RWPE2 (cell line): ENCODE results near the gene ZDHHC8.

Source experiments
- ATAC-seq: fragments of 200-7000 bp; cut with Tn5 transposase; 3 replicates; pipeline ENCODE4 v1.9.1; 2021; ENCODE audit warnings: low read depth
- DNase-seq: peaks from one replicate; pipeline ENCODE4 v3.0.0-alpha.2; 2020; ENCODE audit warnings: low spot score
- H3K27ac ChIP-seq: fragments of 450-650 bp; 2 replicates; pipeline ENCODE4 v1.5.1; 2017; ENCODE audit warnings: mild to moderate bottlenecking; ENCODE audit not compliant: poor library complexity, severe bottlenecking
- H3K27me3 ChIP-seq: fragments of 250-450 bp; sonication (Bioruptor Pico); 2 replicates; pipeline ENCODE4 v1.5.1; 2021; ENCODE audit warnings: mild to moderate bottlenecking, moderate library complexity; ENCODE audit not compliant: insufficient read depth, poor library complexity, severe bottlenecking
- H3K36me3 ChIP-seq: fragments of 250-450 bp; sonication (Bioruptor Pico); 2 replicates; pipeline ENCODE4 v1.5.1; 2020; ENCODE audit warnings: low read depth, mild to moderate bottlenecking, moderate library complexity
- H3K4me1 ChIP-seq: fragments of 250-450 bp; sonication (Bioruptor Pico); 2 replicates; pipeline ENCODE4 v1.5.1; 2021; ENCODE audit warnings: mild to moderate bottlenecking, moderate library complexity; ENCODE audit not compliant: insufficient read depth, poor library complexity, severe bottlenecking
- H3K4me3 ChIP-seq: fragments of 250-450 bp; sonication (Bioruptor Pico); 2 replicates; pipeline ENCODE4 v1.5.1; 2021; ENCODE audit warnings: mild to moderate bottlenecking, moderate library complexity; ENCODE audit not compliant: severe bottlenecking
- H3K9me3 ChIP-seq: fragments of 250-450 bp; sonication (Bioruptor Pico); 2 replicates; pipeline ENCODE4 v1.5.1; 2021; ENCODE audit warnings: mild to moderate bottlenecking, moderate library complexity; ENCODE audit not compliant: severe bottlenecking
- CTCF ChIP-seq: fragments of 450-650 bp; IDR thresholded peaks from one replicate; pipeline ENCODE4 v1.5.1; 2017; ENCODE audit warnings: mild to moderate bottlenecking, moderate library complexity; ENCODE audit not compliant: poor library complexity, severe bottlenecking

Gene ZDHHC8

GRCh38 chr22:20160041-20160440 is 28.4 kb downstream of the ZDHHC8 start:
- Histone ChIP-seq H3K36me3 (no peaks in the 10 kb centered on the region), H3K9me3 (no peaks in the 10 kb centered on the region), H3K27ac (no peak overlapping the region), H3K27me3 (no peaks in the 10 kb centered on the region), H3K4me3 (no peak overlapping the region), H3K4me1 (no peaks in the 10 kb centered on the region)
- ATAC-seq = no peak
- no peak for DNase-seq
- TF ChIP-seq CTCF = no peak

GRCh38 chr22:20164863-20165262 is 33.3 kb downstream of the ZDHHC8 start:
- no peak for TF ChIP-seq CTCF
- Histone ChIP-seq H3K4me1 (no peaks in the 10 kb centered on the region), H3K36me3 (no peaks in the 10 kb centered on the region), H3K27me3 (no peaks in the 10 kb centered on the region), H3K4me3 (no peak overlapping the region), H3K27ac (no peak overlapping the region), H3K9me3 (peaks cover 3% of the 10 kb centered on the region)
- DNase-seq (no peak), ATAC-seq (no peak; the same call in 2 of the 3 replicates)

GRCh38 chr22:20165421-20165820 is 33.8 kb downstream of the ZDHHC8 start:
- H3K9me3 ChIP-seq = peaks cover 3% of the 10 kb centered on the region
- no peaks in the 10 kb centered on the region for H3K27me3 ChIP-seq
- H3K27ac ChIP-seq = no peak overlapping the region
- H3K4me1 ChIP-seq = no peaks in the 10 kb centered on the region
- no peak for DNase-seq
- H3K4me3 ChIP-seq = no peak overlapping the region
- TF ChIP-seq CTCF = no peak
- no peaks in the 10 kb centered on the region for H3K36me3 ChIP-seq
- ATAC-seq = no peak

GRCh38 chr22:20165913-20166312 is 34.3 kb downstream of the ZDHHC8 start:
- ATAC-seq (no peak), DNase-seq (no peak)
- no peak overlapping the region for H3K27ac ChIP-seq
- no peaks in the 10 kb centered on the region for H3K27me3 ChIP-seq
- H3K4me1 ChIP-seq = no peaks in the 10 kb centered on the region
- no peak for TF ChIP-seq CTCF
- H3K36me3 ChIP-seq = no peaks in the 10 kb centered on the region
- no peak overlapping the region for H3K4me3 ChIP-seq
- H3K9me3 ChIP-seq = peaks cover 3% of the 10 kb centered on the region

GRCh38 chr22:20166703-20167102 is 35.1 kb downstream of the ZDHHC8 start:
- no peak for ATAC-seq
- H3K4me1 ChIP-seq = no peaks in the 10 kb centered on the region
- DNase-seq = no peak
- no peak overlapping the region for H3K27ac ChIP-seq
- H3K27me3 ChIP-seq = no peaks in the 10 kb centered on the region
- H3K4me3 ChIP-seq = no peak overlapping the region
- no peaks in the 10 kb centered on the region for H3K36me3 ChIP-seq
- H3K9me3 ChIP-seq = peaks cover 4% of the 10 kb centered on the region
- TF ChIP-seq CTCF = no peak
